NB4 (cell line): Measurements from ENCODE around the gene EPB41L4A.
"Not testable (repeated sequence)": the region's sequence is repeated elsewhere in the genome, so short reads cannot be mapped to it uniquely, and the experiment has no call there.

Source experiments
- DNase-seq: peaks from one replicate; pipeline ENCODE4 v3.0.0; 2010; ENCODE audit warnings: low read depth
- H3K4me3 ChIP-seq: one replicate; pipeline ENCODE4 v1.5.1; 2011; ENCODE audit warnings: mild to moderate bottlenecking, low read depth, low read length, moderate library complexity
- MAX ChIP-seq: IDR thresholded peaks from 2 replicates; pipeline ENCODE4 v1.6.1; 2011; ENCODE audit warnings: low read depth, low read length
- MYC ChIP-seq: IDR thresholded peaks from 2 replicates; pipeline ENCODE4 v1.6.1; 2011; ENCODE audit warnings: low read depth, low read length
- POLR2A ChIP-seq: IDR thresholded peaks from 2 replicates; pipeline ENCODE4 v1.6.1; 2011; ENCODE audit warnings: mild to moderate bottlenecking; ENCODE audit not compliant: insufficient read length; ENCODE audit errors: extremely low read depth
- TF ChIP-seq, protein P1 (sequence below): IDR thresholded peaks from one replicate; pipeline ENCODE4 v1.5.1; 2012; ENCODE audit warnings: low read depth, low read length

Gene EPB41L4A

DNA sequence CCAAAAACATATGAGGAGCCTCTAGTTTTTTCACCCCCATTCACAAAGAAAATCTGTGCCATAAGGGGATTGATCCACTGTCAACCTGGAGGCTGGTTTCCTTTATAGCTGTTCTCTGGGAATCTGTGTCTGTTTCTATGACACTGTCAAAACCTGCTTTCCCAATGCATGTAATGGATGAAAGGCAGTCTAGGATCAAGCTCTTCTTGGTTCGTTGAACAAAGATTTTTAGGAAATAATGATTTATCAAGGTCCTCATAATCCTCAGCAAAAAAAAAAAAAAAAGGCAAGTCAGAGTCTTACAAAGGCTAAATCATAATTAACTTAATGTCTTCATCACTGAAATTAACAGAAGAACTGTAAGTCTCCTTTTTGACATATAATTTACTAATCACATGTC lies 16.0 kb downstream of the EPB41L4A start:
- TF ChIP-seq MYC (no peak), MAX (no peak), POLR2A (no peak)
- TF ChIP-seq, protein P1, sequence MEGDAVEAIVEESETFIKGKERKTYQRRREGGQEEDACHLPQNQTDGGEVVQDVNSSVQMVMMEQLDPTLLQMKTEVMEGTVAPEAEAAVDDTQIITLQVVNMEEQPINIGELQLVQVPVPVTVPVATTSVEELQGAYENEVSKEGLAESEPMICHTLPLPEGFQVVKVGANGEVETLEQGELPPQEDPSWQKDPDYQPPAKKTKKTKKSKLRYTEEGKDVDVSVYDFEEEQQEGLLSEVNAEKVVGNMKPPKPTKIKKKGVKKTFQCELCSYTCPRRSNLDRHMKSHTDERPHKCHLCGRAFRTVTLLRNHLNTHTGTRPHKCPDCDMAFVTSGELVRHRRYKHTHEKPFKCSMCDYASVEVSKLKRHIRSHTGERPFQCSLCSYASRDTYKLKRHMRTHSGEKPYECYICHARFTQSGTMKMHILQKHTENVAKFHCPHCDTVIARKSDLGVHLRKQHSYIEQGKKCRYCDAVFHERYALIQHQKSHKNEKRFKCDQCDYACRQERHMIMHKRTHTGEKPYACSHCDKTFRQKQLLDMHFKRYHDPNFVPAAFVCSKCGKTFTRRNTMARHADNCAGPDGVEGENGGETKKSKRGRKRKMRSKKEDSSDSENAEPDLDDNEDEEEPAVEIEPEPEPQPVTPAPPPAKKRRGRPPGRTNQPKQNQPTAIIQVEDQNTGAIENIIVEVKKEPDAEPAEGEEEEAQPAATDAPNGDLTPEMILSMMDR, result no peak
- DNase-seq, result no peak
- no peak overlapping the region for H3K4me3 ChIP-seq

DNA sequence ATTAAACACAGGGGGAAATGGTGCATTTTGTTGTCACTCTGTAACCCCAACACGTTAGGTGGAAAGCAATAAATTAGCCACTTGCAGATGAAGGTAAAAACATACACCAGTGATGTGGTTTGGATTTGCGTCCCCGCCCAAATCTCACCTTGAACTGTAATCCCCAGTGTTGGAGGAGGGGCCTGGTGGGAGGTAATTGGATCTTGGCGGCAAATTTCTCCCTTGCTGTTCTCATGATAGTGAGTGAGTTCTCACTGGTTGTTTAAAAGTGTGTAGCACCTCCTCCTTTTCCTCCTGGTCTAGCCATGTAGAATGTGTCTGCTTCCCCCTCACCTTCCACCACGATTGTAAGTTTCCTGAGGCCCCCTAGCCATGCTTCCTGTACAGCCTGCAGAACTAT lies 17.2 kb downstream of the EPB41L4A start:
- no peak overlapping the region for H3K4me3 ChIP-seq
- no peak for DNase-seq

GRCh38 chr5:112397690-112398089 lies 21.4 kb downstream of the EPB41L4A start:
- no peak for DNase-seq
- TF ChIP-seq, protein P1, result no peak
- TF ChIP-seq MAX (no peak), POLR2A (no peak), MYC (no peak)
- no peak overlapping the region for H3K4me3 ChIP-seq

More for the DNA sequence above, 17.2 kb downstream of the EPB41L4A start:
- TF ChIP-seq, protein P1, result no peak
- TF ChIP-seq MYC (no peak), POLR2A (no peak), MAX (no peak)

- H3K4me3 ChIP-seq, result no peak overlapping the region
- TF ChIP-seq MAX (no peak), POLR2A (no peak), MYC (no peak)
- TF ChIP-seq, protein P1, result no peak
- DNase-seq, result no peak
Measured at GRCh38 chr5:112396430-112396829, 22.6 kb downstream of the EPB41L4A start.

DNA sequence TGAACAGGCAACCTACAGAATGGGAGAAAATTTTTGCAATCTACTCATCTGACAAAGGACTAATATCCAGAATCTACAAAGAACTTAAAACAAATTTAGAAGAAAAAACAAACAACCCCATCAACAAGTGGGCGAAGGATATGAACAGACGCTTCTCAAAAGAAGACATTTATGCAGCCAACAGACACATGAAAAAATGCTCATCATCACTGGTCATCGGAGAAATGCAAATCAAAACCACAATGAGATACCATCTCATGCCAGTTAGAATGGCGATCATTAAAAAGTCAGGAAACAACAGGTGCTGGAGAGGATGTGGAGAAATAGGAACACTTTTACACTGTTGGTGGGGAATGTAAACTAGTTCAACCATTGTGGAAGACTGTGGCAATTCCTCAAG lies 23.8 kb downstream of the EPB41L4A start:
- H3K4me3 ChIP-seq, DNase-seq: not testable (repeated sequence)

- no peak for TF ChIP-seq MAX
- TF ChIP-seq MYC, result no peak
- TF ChIP-seq, protein P1, result no peak
- no peak for TF ChIP-seq POLR2A
- H3K4me3 ChIP-seq, result no peak overlapping the region
- no peak for DNase-seq
Measured at GRCh38 chr5:112390327-112390726, 28.8 kb downstream of the EPB41L4A start.

DNA sequence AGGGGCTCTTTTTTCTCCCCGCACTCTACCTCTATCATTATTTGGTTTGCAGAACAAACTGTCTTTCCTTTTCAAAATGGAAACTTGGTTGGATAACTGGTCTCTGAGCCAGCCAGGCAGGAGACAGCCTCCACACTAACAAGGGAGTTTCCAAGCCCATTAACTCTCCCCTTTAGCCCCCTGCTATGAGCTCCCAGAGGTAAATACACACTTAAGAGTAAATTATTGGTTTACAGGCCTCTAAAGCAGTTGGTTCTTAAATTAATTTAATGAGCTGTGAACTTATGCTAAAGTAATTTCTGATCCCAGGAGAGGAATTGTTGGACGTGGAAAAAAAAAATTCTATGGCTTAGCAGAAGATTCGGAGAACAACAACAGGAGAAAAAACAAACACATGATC lies 30.3 kb downstream of the EPB41L4A start:
- no peak overlapping the region for H3K4me3 ChIP-seq
- TF ChIP-seq, protein P1, result no peak
- TF ChIP-seq MAX, result no peak
- DNase-seq, result no peak
